ENCODE results near the gene EML6.

GRCh38 chr2:54695378-54695777, 28.1 kb upstream of the EML6 start:
- no peak for TF ChIP-seq POLR2A (IDR thresholded peaks at IDR 0.05; ENCODE audit: extremely low read depth, insufficient read length)
- no peak for TF ChIP-seq CTCF (IDR thresholded peaks at IDR 0.05; ENCODE audit: low read depth, low read length)
- TF ChIP-seq MAX (IDR thresholded peaks at IDR 0.05; ENCODE audit: low read depth, low read length) = no peak
- TF ChIP-seq MYC (IDR thresholded peaks at IDR 0.05; ENCODE audit: low read depth, low read length) = no peak
